Measurements from ENCODE around the gene PSME3. TPM values are rescaled to one million over a fixed set of nuclear protein-coding genes. Genes with fewer than 3 reads are reported as not detected.
A peak's percentile ranks its signal among the peaks of the same experiment; 100 is the strongest.

The PSME3 gene
- total and polyA plus RNA-seq, 9 of the 15 experiments (the other 6 are each of a cell fraction or from before 2014, with no cell fraction given) = 31.2 to 275 (median 141) TPM

DNA sequence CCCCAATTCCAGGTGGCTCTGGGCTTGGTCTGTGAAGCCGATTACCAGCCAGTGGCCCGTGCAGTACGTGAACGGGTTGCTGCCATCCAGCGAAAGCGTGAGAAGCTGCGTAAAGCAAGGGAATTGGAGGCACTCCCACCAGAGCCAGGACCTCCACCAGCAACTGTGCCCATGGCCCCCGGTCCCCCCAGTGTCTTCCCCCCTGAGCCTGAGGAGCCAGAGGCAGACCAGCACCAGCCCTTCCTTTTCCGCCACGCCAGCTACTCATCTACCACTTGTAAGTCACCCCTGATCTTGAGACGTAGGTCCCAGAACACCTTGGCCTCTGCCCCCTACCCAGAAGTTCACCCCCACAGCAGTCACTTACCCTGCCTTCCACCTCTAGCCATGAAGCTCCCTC, 45.9 kb upstream of the PSME3 start:
- DNase-seq (ENCODE audit: extremely low read depth in 1 of 4, low spot score in 3 of 4) (no peak), ATAC-seq (no peak), FAIRE-seq (no peak)
- Histone ChIP-seq H3K9ac (ENCODE audit: insufficient read depth in 1 of 2, low read depth in 2 of 2, low read length in 2 of 2) (peak overlapping the region in 1 of 2 experiments; percentile 68; a peak in 2 of 4 replicates), H3K4me2 (ENCODE audit: insufficient read depth, low read length) (no peak overlapping the region), H3K27me3 (ENCODE audit: control insufficient read depth in 2 of 2, insufficient read depth in 2 of 2, low read length in 2 of 2) (no peaks in the 10 kb centered on the region), H3K27ac (ENCODE audit: extremely low read depth, low read depth, low read length) (no peak overlapping the region), H3K4me1 (replicated peaks in 1 of 2; ENCODE audit: control insufficient read depth in 2 of 2, insufficient read depth in 2 of 2, low read length in 2 of 2) (peaks cover 0 to 39% of the 10 kb centered on the region in 2 experiments; a peak in 3 of 5 replicates), H3K36me3 (ENCODE audit: control insufficient read depth, insufficient read depth, low read length) (peaks cover 82% of the 10 kb centered on the region), H3K9me1 (ENCODE audit: control insufficient read depth, insufficient read depth, low read length) (no peaks in the 10 kb centered on the region), H3K4me3 (no peak overlapping the region), H3K9me3 (replicated peaks; ENCODE audit: control insufficient read depth, insufficient read depth, low read depth, low read length) (no peaks in the 10 kb centered on the region), H2AFZ (ENCODE audit: low read depth, low read length) (no peak overlapping the region), H3K79me2 (ENCODE audit: control insufficient read depth, insufficient read depth, low read length) (peaks cover 14% of the 10 kb centered on the region), H4K20me1 (replicated peaks; ENCODE audit: control insufficient read depth, insufficient read depth, low read length) (no peaks in the 10 kb centered on the region)
- 91% methylated on average over 9 of the region's 11 CpGs for WGBS (ENCODE audit: insufficient coverage, low coverage, missing lambda C conversion rate)
- ChIA-PET POLR2A (interaction anchor here (1.9 to 2.5 kb wide), 3 partner anchors 9 to 11 kb away, joined by 6 to 8 read pairs (median 7); partner anchors contain the start of genes CNTD1 and COA3), CTCF (ENCODE audit: low intra/inter-chr PET ratio) (no interaction called here)
- no TSS peak for BruUV-seq (replicated peaks)
- TF ChIP-seq PURB (CRISPR knock-in tag; IDR thresholded peaks at IDR 0.05; ENCODE audit: low read depth) (no peak), POLR2G (IDR thresholded peaks at IDR 0.05; ENCODE audit: low read depth, low read length) (0 out of 2 replicates have a peak, but pooled peaks have one; percentile 30), ZNF717 (CRISPR knock-in tag; IDR thresholded peaks at IDR 0.05) (no peak)
- intact Hi-C loops (cut with micrococcal nuclease) = no loop called here
- in situ Hi-C loops (cut with MboI) = no loop called here

- Histone ChIP-seq H2AFZ (ENCODE audit: low read depth, low read length) (no peak overlapping the region), H3K36me3 (ENCODE audit: control insufficient read depth, insufficient read depth, low read length) (peaks cover 62% of the 10 kb centered on the region), H4K20me1 (replicated peaks; ENCODE audit: control insufficient read depth, insufficient read depth, low read length) (no peaks in the 10 kb centered on the region), H3K4me2 (ENCODE audit: insufficient read depth, low read length) (no peak overlapping the region), H3K9me3 (replicated peaks; ENCODE audit: control insufficient read depth, insufficient read depth, low read depth, low read length) (no peaks in the 10 kb centered on the region), H3K4me3 (no peak overlapping the region), H3K4me1 (replicated peaks in 1 of 2; ENCODE audit: control insufficient read depth in 2 of 2, insufficient read depth in 2 of 2, low read length in 2 of 2) (peaks cover 4 to 30% of the 10 kb centered on the region in 2 experiments; a peak in 3 of 5 replicates), H3K27me3 (ENCODE audit: control insufficient read depth in 2 of 2, insufficient read depth in 2 of 2, low read length in 2 of 2) (no peaks in the 10 kb centered on the region), H3K27ac (ENCODE audit: extremely low read depth, low read depth, low read length) (no peak overlapping the region), H3K9me1 (ENCODE audit: control insufficient read depth, insufficient read depth, low read length) (no peaks in the 10 kb centered on the region), H3K79me2 (ENCODE audit: control insufficient read depth, insufficient read depth, low read length) (0 out of 3 replicates have a peak, but pooled peaks cover 2% of the 10 kb centered on the region), H3K9ac (ENCODE audit: insufficient read depth in 1 of 2, low read depth in 2 of 2, low read length in 2 of 2) (no peak overlapping the region)
- TF ChIP-seq HDAC2 (IDR thresholded peaks at IDR 0.05) (no peak), POLR2A (conservative IDR thresholded peaks at IDR 0.05) (0 out of 2 replicates have a peak, but pooled peaks have one; percentile 7)
- peak; percentile 26 for FAIRE-seq
- intact Hi-C loops (cut with micrococcal nuclease) (no loop called here), in situ Hi-C loops (cut with MboI) (no loop called here)
- ATAC-seq = no peak
- 86% methylated on average over 2 of the region's 2 CpGs for WGBS (ENCODE audit: insufficient coverage, low coverage, missing lambda C conversion rate)
- DNase-seq (ENCODE audit: extremely low read depth in 1 of 4, low spot score in 3 of 4) = no peak
- BruUV-seq (replicated peaks) = no TSS peak
- ChIA-PET POLR2A (interaction anchor here (0.9 to 1.3 kb wide), 2 partner anchors 12 to 20 kb away, joined by 3 to 4 read pairs; partner anchors contain the start of gene WNK4), CTCF (ENCODE audit: low intra/inter-chr PET ratio) (no interaction called here)
Measured at GRCh38 chr17:42791948-42792347, 41.2 kb upstream of the PSME3 start.

Data from K562 (cell line).